ENCODE results near the gene LHFPL3. TPM values are rescaled to one million over a fixed set of nuclear protein-coding genes. Genes with fewer than 3 reads are reported as not detected.
"Not testable (repeated sequence)": the region's sequence is repeated elsewhere in the genome, so short reads cannot be mapped to it uniquely, and the experiment has no call there.

Gene LHFPL3
- total RNA-seq, 1 experiment from 2014 or later = not detected

DNA sequence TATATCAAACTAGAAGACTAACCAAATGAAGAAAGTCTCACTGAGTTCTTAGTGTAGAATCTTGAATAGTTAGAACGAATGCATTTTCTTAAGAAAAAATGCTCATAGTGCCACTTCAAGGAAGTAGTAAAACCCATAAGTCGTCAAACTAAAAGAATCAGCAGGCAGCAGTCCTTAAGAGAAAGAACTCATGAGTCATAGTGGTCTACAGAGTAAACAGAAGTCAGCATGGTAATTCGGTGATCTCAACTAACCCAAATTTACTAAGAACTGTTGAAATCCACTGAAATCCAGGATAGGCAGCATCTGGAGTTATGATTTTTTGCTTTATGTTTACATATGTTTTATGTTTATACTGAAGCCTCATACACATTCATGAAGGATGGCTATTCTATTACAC is 256.2 kb downstream of the LHFPL3 start:
- intact Hi-C loops (cut with micrococcal nuclease; ENCODE audit: unreplicated experiment) = no loop called here
- H3K4me1 ChIP-seq (ENCODE audit: insufficient read depth, low read length, poor library complexity, severe bottlenecking) = no peaks in the 10 kb centered on the region
- no peak overlapping the region for H3K27ac ChIP-seq (ENCODE audit: low read depth, low read length, poor library complexity, severe bottlenecking)
- H3K27me3 ChIP-seq (replicated peaks; ENCODE audit: insufficient read depth, low read depth, low read length, poor library complexity) = no peaks in the 10 kb centered on the region
- no peaks in the 10 kb centered on the region for H3K9me3 ChIP-seq (ENCODE audit: low read depth, low read length, poor library complexity, severe bottlenecking)
- BruUV-seq (replicated peaks) = no TSS peak
- no peaks in the 10 kb centered on the region for H3K36me3 ChIP-seq (ENCODE audit: insufficient read depth, low read length, poor library complexity, severe bottlenecking)
- DNase-seq (ENCODE audit: low spot score) = peak; percentile 1
- ChIA-PET POLR2A (ENCODE audit: low non-redundant PET) (no interaction called here), CTCF (no interaction called here)
- no peak overlapping the region for H3K4me3 ChIP-seq (ENCODE audit: low read depth, low read length, poor library complexity, severe bottlenecking)
- TF ChIP-seq EZH2 (IDR thresholded peaks at IDR 0.05; ENCODE audit: borderline replicate concordance, low read depth, low read length, poor library complexity, severe bottlenecking) = no peak
- TF ChIP-seq, protein P1, sequence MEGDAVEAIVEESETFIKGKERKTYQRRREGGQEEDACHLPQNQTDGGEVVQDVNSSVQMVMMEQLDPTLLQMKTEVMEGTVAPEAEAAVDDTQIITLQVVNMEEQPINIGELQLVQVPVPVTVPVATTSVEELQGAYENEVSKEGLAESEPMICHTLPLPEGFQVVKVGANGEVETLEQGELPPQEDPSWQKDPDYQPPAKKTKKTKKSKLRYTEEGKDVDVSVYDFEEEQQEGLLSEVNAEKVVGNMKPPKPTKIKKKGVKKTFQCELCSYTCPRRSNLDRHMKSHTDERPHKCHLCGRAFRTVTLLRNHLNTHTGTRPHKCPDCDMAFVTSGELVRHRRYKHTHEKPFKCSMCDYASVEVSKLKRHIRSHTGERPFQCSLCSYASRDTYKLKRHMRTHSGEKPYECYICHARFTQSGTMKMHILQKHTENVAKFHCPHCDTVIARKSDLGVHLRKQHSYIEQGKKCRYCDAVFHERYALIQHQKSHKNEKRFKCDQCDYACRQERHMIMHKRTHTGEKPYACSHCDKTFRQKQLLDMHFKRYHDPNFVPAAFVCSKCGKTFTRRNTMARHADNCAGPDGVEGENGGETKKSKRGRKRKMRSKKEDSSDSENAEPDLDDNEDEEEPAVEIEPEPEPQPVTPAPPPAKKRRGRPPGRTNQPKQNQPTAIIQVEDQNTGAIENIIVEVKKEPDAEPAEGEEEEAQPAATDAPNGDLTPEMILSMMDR (conservative IDR thresholded peaks at IDR 0.05; ENCODE audit: low read depth, low read length) = no peak

DNA sequence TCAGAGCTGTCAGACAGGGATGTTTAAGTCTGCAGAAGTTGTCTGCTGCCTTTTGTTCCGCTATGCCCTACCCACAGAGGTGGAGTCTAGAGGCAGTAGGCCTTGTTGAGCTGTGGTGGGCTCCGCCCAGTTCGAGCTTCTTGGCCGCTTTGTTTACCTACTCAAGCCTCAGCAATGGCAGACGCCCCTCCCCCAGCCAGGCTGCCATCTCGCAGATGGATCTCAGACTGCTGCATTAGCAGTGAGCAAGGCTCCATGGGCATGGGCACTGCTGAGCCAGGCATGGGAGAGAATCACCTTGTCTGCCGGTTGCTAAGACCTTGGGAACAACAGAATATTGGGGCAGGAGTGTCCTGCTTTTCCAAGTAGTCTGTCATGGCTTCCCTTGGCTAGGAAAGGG is 267.2 kb downstream of the LHFPL3 start:
- BruUV-seq (replicated peaks); CTCF ChIA-PET; DNase-seq (ENCODE audit: low spot score): not testable (repeated sequence)

DNA sequence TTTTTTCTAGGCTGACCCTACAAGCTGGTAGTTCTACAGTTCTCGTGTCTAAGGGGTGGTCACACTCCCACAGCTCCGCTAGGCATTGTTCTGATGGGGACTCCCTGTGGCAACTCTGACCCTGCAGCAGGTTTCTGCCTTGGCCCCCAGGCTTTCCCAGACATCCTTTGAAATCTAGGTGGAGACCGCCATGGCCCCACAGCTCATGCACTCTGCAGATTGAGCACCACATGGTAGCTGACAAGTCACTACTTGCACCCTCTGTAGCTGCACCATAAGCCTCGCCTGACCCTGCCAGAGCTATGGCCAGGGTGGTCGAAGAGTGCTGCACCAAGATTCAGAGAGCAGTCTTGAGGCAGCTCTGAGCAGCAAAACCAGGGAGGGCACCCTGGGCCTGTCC is 275.6 kb downstream of the LHFPL3 start:
- CTCF ChIA-PET = no interaction called here
- H3K4me3 ChIP-seq (ENCODE audit: low read depth, low read length, poor library complexity, severe bottlenecking) = no peak overlapping the region
- POLR2A ChIA-PET (ENCODE audit: low non-redundant PET) = no interaction called here
- peaks cover 7% of the 10 kb centered on the region for H3K27me3 ChIP-seq (replicated peaks; ENCODE audit: insufficient read depth, low read depth, low read length, poor library complexity)
- intact Hi-C loops (cut with micrococcal nuclease; ENCODE audit: unreplicated experiment) = no loop called here
- H3K4me1 ChIP-seq (ENCODE audit: insufficient read depth, low read length, poor library complexity, severe bottlenecking) = no peaks in the 10 kb centered on the region
- no TSS peak for BruUV-seq (replicated peaks)
- TF ChIP-seq, protein P1 (conservative IDR thresholded peaks at IDR 0.05; ENCODE audit: low read depth, low read length) = no peak
- no peak for TF ChIP-seq EZH2 (IDR thresholded peaks at IDR 0.05; ENCODE audit: borderline replicate concordance, low read depth, low read length, poor library complexity, severe bottlenecking)
- no peaks in the 10 kb centered on the region for H3K36me3 ChIP-seq (ENCODE audit: insufficient read depth, low read length, poor library complexity, severe bottlenecking)
- no peak for DNase-seq (ENCODE audit: low spot score)
- no peak overlapping the region for H3K27ac ChIP-seq (ENCODE audit: low read depth, low read length, poor library complexity, severe bottlenecking)
- H3K9me3 ChIP-seq (ENCODE audit: low read depth, low read length, poor library complexity, severe bottlenecking) = no peaks in the 10 kb centered on the region

More for the DNA sequence above, 267.2 kb downstream of the LHFPL3 start:
- intact Hi-C loops (cut with micrococcal nuclease; ENCODE audit: unreplicated experiment); H3K4me3 ChIP-seq (ENCODE audit: low read depth, low read length, poor library complexity, severe bottlenecking); H3K36me3 ChIP-seq (ENCODE audit: insufficient read depth, low read length, poor library complexity, severe bottlenecking); H3K27me3 ChIP-seq (replicated peaks; ENCODE audit: insufficient read depth, low read depth, low read length, poor library complexity); H3K9me3 ChIP-seq (ENCODE audit: low read depth, low read length, poor library complexity, severe bottlenecking); H3K4me1 ChIP-seq (ENCODE audit: insufficient read depth, low read length, poor library complexity, severe bottlenecking); H3K27ac ChIP-seq (ENCODE audit: low read depth, low read length, poor library complexity, severe bottlenecking): not testable (repeated sequence)
- POLR2A ChIA-PET (ENCODE audit: low non-redundant PET) = interaction anchor here (0.5 kb wide), 1 partner anchor 924 kb away, joined by 3 read pairs; no protein-coding TSS in a partner anchor

DNA sequence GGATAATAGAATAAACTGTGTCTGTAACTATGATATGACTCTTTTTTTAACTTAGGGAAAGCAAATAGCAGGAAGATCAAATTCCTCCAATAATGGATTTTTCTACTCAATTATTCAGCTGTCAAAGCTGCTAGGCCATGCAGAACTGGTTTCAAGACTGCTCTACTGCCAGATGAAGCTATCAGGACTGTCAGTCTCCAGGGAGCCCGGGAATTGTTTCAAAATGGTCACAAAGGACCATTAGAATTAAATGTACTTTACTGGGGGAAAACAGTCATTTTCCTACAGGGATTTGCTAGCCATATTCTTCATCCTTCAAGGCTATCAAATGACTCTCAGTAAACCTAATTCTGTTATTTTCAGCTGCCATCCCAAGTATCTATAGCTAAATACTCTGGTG is 276.3 kb downstream of the LHFPL3 start:
- BruUV-seq (replicated peaks) = no TSS peak
- Histone ChIP-seq H3K9me3 (ENCODE audit: low read depth, low read length, poor library complexity, severe bottlenecking) (no peaks in the 10 kb centered on the region), H3K27me3 (replicated peaks; ENCODE audit: insufficient read depth, low read depth, low read length, poor library complexity) (peaks cover 7% of the 10 kb centered on the region), H3K36me3 (ENCODE audit: insufficient read depth, low read length, poor library complexity, severe bottlenecking) (no peaks in the 10 kb centered on the region), H3K27ac (ENCODE audit: low read depth, low read length, poor library complexity, severe bottlenecking) (no peak overlapping the region), H3K4me1 (ENCODE audit: insufficient read depth, low read length, poor library complexity, severe bottlenecking) (no peaks in the 10 kb centered on the region), H3K4me3 (ENCODE audit: low read depth, low read length, poor library complexity, severe bottlenecking) (no peak overlapping the region)
- DNase-seq (ENCODE audit: low spot score) = no peak
- ChIA-PET CTCF (no interaction called here), POLR2A (ENCODE audit: low non-redundant PET) (interaction anchor here (0.7 kb wide), 1 partner anchor 41 kb away, joined by 4 read pairs; no protein-coding TSS in a partner anchor)
- intact Hi-C loops (cut with micrococcal nuclease; ENCODE audit: unreplicated experiment) = no loop called here
- TF ChIP-seq, protein P1 (conservative IDR thresholded peaks at IDR 0.05; ENCODE audit: low read depth, low read length) = no peak

All from A673 (cell line).